Body of pancreas (tissue), 4 donors: ENCODE data around the gene BCKDHB. TPM values are rescaled to one million over a fixed set of nuclear protein-coding genes. Genes with fewer than 3 reads are reported as not detected.
A peak's percentile ranks its signal among the peaks of the same experiment; 100 is the strongest.

Experiments used
- ATAC-seq: fragments of 150-250 bp; one replicate; pipeline ENCODE4 v1.9.1; 2016
- DNase-seq, 4 donors: peaks; one replicate each; pipeline ENCODE4 v3.0.0-alpha.2; 2019
- H3K27ac ChIP-seq, 4 donors: fragments of 200-600 bp; sonication (generic); 1 replicate in 3 of 4; 2 replicates in 1 of 4; pipeline versions ENCODE4 v1.5.1 to v1.6.1; 2016 to 2019; ENCODE audit warnings: mild to moderate bottlenecking in 1 of 4, mixed read lengths in 1 of 4, moderate library complexity in 1 of 4
- H3K27me3 ChIP-seq, 2 donors: fragments of 200-600 bp; sonication (generic); one replicate each; pipeline ENCODE4 v1.6.0; 2016; ENCODE audit warnings: mild to moderate bottlenecking in 1 of 2
- H3K36me3 ChIP-seq, 2 donors: fragments of 200-600 bp; sonication (generic); replicated peaks in 1 of 2; 2 replicates each; pipeline ENCODE4 v1.5.1; 2016; ENCODE audit warnings: low read depth in 2 of 2; ENCODE audit not compliant: insufficient read depth in 1 of 2
- H3K4me1 ChIP-seq: fragments of 200-600 bp; sonication (generic); one replicate; pipeline ENCODE4 v1.6.0; 2016
- H3K4me3 ChIP-seq, 2 donors: fragments of 200-600 bp; sonication (generic); 1 replicate in 1 of 2; 2 replicates in 1 of 2; pipeline ENCODE4 v1.5.1; 2016 to 2019
- H3K9me3 ChIP-seq, 3 donors: fragments of 200-600 bp; sonication (generic); 1 replicate in 2 of 3; 2 replicates in 1 of 3; pipeline ENCODE4 v1.5.1; 2016
- POLR2A ChIP-seq, 3 donors: fragments of 450-650 bp; IDR thresholded peaks; one replicate each; pipeline ENCODE4 v1.6.1; 2016; ENCODE audit warnings: antibody characterized with exemption in 3 of 3, mild to moderate bottlenecking in 2 of 3
- WGBS, 2 donors: methylation state at CpG; one replicate each; pipeline ENCODE4 v1.1.5; 2017; 5-methylcytosine and 5-hydroxymethylcytosine counted together
- intact Hi-C: fragments of 100-400 bp; cut with DNase I; formaldehyde crosslinking; loops from one replicate; pipeline ENCODE4 v1.15.1; 2023
- total RNA-seq, 2 donors: library from RNA; depleted of rRNA; stranded (reverse); fragments of >200 nt; gene quantifications; one replicate each; pipeline ENCODE4 v1.1.0, GENCODE V29; 2016
- TF ChIP-seq, protein P1 (sequence below), 7 experiments: fragments of 450-650 bp in 4 of 7; fragments of 200-600 bp in 3 of 7; sonication (generic) in 3 of 7; IDR thresholded peaks; one replicate each; pipeline ENCODE4 v1.5.1; 2016 to 2019; ENCODE audit warnings: antibody characterized with exemption in 7 of 7

BCKDHB gene
- total RNA-seq, 2 donors from 2014 or later: 11.5 to 14.8 TPM

DNA sequence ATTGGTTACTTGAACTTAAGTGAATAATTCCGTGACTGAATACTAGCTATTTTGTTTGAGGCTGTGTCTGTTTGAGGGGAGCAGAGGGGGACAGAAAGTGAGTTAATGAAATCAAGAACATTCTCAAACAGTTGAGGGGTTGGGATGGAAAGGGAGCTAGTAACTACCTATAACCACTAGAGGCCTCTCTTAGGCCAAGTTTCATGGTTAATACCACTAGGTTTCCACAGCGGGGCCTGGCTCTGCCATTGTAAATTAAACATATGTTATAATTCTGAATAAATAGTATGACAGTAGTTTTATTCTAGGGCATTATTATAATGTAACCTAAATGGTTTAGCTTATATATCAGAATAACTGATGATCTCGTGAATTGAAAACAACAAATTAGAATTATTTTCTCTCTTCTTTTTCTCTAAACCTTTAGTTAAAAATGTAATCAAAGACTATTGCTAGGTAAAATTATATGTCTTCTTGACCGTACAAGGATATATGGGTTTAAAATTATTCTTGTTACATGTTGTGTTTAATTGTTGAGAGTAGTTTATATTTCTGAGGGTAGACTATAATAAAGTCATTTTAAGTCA is 108.1 kb downstream of the BCKDHB start:
- Histone ChIP-seq H3K36me3 (no peaks in the 10 kb centered on the region), H3K27ac (no peak overlapping the region), H3K4me1 (peaks cover 6% of the 10 kb centered on the region), H3K4me3 (no peak overlapping the region), H3K9me3 (peaks cover 0 to 3% (median 0%) of the 10 kb centered on the region in 3 donors), H3K27me3 (no peaks in the 10 kb centered on the region)
- WGBS, 2 donors: 41 to 44% methylated on average over 4 of the region's 4 CpGs
- no peak for TF ChIP-seq POLR2A (IDR thresholded peaks at IDR 0.05)
- TF ChIP-seq, protein P1, sequence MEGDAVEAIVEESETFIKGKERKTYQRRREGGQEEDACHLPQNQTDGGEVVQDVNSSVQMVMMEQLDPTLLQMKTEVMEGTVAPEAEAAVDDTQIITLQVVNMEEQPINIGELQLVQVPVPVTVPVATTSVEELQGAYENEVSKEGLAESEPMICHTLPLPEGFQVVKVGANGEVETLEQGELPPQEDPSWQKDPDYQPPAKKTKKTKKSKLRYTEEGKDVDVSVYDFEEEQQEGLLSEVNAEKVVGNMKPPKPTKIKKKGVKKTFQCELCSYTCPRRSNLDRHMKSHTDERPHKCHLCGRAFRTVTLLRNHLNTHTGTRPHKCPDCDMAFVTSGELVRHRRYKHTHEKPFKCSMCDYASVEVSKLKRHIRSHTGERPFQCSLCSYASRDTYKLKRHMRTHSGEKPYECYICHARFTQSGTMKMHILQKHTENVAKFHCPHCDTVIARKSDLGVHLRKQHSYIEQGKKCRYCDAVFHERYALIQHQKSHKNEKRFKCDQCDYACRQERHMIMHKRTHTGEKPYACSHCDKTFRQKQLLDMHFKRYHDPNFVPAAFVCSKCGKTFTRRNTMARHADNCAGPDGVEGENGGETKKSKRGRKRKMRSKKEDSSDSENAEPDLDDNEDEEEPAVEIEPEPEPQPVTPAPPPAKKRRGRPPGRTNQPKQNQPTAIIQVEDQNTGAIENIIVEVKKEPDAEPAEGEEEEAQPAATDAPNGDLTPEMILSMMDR (IDR thresholded peaks at IDR 0.05): peak; percentile 46 to 76 (median 66)
- peak; percentile 94 for ATAC-seq
- DNase-seq: peak; percentile 32 to 64 (median 48)
- intact Hi-C loops: no loop called here

DNA sequence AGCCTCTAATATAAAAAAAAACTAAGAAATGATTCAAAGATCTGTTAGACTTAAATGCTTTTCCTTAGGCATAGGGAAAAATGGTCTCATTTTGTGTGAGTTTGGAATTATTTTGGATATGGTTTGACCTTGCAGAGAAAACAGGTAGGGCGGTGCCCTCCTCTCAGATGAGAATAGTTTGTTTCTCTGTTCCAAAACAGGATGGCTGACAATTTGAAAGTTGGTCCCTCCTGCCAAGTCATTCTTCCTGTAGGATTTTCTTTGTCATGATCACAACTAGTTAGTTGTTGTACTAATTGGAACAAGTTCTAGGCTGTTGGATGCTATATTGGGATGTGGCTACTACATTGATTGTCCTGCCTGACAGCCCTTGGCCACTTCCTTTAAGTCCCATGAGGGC is 108.6 kb downstream of the BCKDHB start:
- no peak overlapping the region for H3K27ac ChIP-seq
- no peak for ATAC-seq
- no peak overlapping the region for H3K4me3 ChIP-seq
- no peaks in the 10 kb centered on the region for H3K27me3 ChIP-seq
- peaks cover 0 to 3% (median 0%) of the 10 kb centered on the region in 3 donors for H3K9me3 ChIP-seq
- 83 to 91% methylated on average over 1 of the region's 1 CpG for WGBS, 2 donors
- no peak for DNase-seq
- no peak for TF ChIP-seq POLR2A (IDR thresholded peaks at IDR 0.05)
- TF ChIP-seq, protein P1 (IDR thresholded peaks at IDR 0.05): no peak
- H3K36me3 ChIP-seq: no peaks in the 10 kb centered on the region
- H3K4me1 ChIP-seq: peaks cover 6% of the 10 kb centered on the region
- intact Hi-C loops: no loop called here

DNA sequence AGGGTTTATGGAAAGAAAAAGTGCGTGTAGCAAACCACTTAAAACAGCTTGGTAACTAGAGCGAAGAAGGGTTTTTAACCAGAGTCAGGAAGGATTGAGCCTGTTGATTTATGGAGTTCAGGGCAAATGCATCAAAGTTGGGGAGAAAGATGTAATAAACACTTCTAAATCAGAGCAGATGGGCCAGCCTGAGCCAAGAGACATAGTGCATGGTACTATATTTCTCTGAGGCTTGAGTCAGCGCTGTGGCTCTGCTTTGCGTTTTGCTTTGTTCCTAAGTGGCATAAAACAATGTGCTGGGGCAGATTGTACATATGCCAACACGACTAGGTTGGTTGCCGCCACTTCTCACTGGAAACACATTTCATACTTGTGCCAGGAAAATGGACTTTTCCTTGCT is 111.3 kb downstream of the BCKDHB start:
- no peak overlapping the region for H3K27ac ChIP-seq
- H3K4me1 ChIP-seq: no peaks in the 10 kb centered on the region
- no peak for TF ChIP-seq POLR2A (IDR thresholded peaks at IDR 0.05)
- TF ChIP-seq, protein P1 (IDR thresholded peaks at IDR 0.05): no peak
- intact Hi-C loops: no loop called here
- 92 to 95% methylated on average over 6 of the region's 6 CpGs for WGBS, 2 donors
- no peaks in the 10 kb centered on the region for H3K27me3 ChIP-seq
- H3K9me3 ChIP-seq: no peaks in the 10 kb centered on the region
- no peaks in the 10 kb centered on the region for H3K36me3 ChIP-seq
- no peak overlapping the region for H3K4me3 ChIP-seq
- DNase-seq (no peak), ATAC-seq (no peak)

DNA sequence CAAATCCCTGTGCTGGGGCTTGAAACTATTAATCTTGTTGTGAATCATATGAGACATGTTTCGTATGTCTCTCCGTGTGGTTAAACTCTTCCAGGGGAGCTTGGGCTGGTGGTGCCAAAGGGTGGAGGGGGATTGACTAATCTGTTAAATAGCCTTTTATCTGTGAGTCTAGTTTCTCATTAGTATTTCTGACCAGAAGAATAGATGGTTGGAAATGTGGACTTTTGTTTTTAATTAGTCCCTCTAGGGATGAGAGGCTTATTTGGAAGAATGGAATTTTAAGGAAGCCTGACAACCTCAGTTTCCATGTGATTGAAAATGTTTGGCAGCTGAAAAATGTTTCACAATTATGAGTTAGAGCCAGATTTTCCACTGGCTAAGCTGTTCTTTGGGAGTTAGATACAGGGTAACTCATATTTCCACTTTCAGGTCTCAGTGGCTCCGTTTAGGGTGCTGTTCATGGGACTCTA is 117.3 kb downstream of the BCKDHB start:
- no peak for ATAC-seq

More for the DNA sequence above, 117.3 kb downstream of the BCKDHB start:
- H3K27me3 ChIP-seq: no peaks in the 10 kb centered on the region
- H3K4me1 ChIP-seq: no peaks in the 10 kb centered on the region
- WGBS, 2 donors: 78 to 80% methylated on average over 3 of the region's 3 CpGs
- no peak for TF ChIP-seq POLR2A (IDR thresholded peaks at IDR 0.05)
- TF ChIP-seq, protein P1 (IDR thresholded peaks at IDR 0.05): no peak
- H3K27ac ChIP-seq: no peak overlapping the region
- DNase-seq: no peak
- intact Hi-C loops: no loop called here
- H3K4me3 ChIP-seq: no peak overlapping the region
- no peaks in the 10 kb centered on the region for H3K9me3 ChIP-seq
- no peaks in the 10 kb centered on the region for H3K36me3 ChIP-seq
